Effector CD4-positive, alpha-beta T cell (primary cell): ENCODE results near the gene SIL1.
"Not testable (repeated sequence)": the region's sequence is repeated elsewhere in the genome, so short reads cannot be mapped to it uniquely, and the experiment has no call there.

Source experiments
- DNase-seq: peaks from one replicate; pipeline ENCODE4 v3.0.0-alpha.2; 2020

SIL1 gene

DNA sequence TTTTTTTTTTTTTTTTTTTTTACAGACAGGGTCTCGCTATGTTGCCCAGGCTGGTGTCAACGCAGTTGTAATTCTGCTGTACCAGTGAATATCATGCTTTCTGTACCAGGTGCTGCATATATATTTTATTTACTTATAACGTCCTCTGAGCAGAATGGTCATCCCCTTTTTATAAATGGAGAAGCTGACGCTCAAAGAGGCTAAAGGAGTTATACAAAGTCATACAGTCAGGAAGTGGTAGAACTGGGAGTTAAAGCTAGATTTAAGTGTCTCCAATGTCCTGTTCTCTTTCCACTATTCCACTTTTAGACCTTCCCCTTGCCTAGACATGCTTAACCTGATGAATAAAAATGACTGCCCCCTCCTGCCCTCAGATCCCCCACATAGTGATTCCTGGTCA is 1.2 kb upstream of the SIL1 start:
- DNase-seq, result no peak

DNA sequence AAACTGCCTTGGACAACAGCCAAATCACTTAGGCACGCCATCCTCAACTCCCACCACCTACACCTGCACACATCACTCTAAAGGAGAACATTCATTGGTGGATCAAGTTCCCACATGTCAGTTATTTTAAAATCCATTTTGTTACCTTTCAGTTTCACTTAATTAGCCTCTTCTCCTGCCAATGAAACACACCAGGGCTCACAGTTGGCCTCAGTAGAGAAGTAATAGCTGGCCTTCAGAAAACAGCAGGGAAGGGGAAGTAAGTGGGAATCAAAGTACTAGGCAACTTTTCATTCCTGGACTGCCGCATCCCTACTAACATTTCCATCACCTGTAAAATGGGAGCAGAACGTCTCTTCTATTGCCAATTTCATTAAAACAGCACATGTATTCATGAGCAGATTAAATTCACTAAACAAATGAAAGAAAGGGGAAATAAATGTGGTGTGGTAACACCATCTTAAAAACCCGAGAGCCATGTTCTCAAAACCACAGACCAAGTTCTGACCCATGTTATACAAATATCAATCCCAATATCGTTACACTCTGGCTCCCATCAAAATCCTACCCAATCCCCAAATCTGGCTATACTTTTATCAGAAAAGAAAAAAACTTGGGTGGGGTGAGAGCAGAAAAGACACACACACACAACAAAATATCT is 1.7 kb downstream of the SIL1 start:
- DNase-seq, result no peak

DNA sequence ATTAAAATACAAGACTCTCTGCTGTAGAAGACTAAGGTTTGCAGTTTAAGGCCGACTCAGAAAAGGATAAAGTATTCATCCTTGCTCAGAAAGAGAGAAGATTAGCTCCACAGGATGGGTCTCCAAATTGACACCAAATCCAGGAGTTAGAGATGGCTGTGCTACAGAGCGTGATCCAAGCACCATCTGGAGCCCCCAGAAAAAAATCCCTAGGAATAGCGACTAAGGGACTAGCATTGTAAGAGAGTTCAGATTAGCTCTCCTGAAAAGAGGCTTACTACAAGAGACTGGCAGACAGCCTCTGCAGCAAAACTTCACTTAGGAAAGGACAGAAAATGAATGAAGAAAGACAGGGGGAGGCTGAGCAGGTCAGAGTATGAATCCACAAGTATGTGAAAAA is 3.7 kb downstream of the SIL1 start:
- no peak for DNase-seq

DNA sequence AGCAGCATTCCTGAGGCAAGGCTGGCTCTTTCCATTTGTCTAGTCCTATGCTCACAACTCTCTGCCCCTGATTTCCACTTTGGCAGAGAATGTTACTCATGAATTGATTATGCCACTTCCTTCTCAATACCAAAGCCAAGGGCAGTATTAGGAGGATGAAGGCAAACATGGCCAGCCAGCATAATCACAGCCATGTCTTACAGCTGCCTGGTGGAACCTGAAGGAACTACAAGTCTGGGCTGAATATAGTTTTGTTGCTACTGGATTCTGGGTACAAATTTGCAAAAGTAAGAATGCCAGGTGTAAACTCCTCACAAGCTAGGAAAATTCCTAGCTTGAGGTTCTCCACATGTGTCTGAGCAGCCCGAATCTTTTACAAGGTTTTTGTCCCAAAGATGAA is 4.2 kb downstream of the SIL1 start:
- DNase-seq, result no peak

DNA sequence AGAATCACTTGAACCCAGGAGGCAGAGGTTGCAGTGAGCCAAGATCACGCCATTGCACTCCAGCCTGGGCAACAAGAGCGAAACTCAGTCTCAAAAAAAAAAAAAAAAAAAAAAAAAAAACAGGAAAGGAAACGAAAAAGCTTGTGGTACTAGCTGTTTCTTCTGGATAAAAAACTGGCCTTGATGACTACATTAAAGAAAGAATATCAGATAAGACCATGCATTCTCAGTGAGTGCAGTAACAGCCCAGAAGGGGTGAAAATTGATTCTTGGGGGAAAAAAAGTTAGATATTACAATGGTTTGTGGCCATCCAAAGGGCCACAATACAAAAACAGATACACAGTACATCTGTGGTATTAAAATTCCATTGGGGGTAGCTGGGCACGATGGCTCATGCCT is 5.3 kb downstream of the SIL1 start:
- not testable (repeated sequence) for DNase-seq

DNA sequence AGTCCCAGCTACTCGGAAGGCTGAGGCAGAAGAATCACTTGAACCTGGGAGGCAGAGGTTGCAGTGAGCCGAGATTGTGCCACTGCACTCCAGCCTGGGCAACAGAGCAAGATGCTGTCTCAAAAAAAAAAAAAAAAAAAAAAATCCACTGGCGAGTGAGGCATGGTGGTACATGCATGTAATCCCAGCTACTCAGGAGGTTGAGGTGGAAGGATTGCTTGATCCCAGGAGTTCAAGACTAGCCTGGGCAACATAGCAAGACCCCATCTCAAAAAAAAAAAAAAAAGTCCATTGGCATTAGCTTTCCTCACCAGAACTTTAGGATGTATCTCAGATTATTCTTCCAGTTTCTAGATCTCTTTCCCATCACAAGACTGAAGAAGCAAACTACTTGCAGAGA is 6.2 kb downstream of the SIL1 start:
- DNase-seq, result not testable (repeated sequence)

DNA sequence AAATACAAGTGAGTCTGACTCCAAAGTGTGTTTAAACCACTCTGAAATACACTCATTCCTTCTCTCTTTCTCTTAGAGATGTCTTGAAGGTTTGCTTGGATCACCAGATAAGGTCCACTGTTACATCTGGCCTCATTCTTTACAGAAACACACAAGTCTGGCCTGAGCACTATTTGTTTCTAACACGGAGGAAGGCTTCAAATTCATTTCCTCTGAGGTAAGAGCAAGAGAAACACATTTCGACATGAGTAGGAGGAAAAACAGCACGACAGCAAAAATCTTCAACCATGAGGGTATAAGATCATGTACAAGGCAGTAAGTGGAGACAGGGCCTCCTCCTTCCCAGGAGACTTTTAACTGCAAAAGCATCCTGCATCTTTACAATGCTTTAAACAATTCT is 8.0 kb downstream of the SIL1 start:
- DNase-seq, result no peak

DNA sequence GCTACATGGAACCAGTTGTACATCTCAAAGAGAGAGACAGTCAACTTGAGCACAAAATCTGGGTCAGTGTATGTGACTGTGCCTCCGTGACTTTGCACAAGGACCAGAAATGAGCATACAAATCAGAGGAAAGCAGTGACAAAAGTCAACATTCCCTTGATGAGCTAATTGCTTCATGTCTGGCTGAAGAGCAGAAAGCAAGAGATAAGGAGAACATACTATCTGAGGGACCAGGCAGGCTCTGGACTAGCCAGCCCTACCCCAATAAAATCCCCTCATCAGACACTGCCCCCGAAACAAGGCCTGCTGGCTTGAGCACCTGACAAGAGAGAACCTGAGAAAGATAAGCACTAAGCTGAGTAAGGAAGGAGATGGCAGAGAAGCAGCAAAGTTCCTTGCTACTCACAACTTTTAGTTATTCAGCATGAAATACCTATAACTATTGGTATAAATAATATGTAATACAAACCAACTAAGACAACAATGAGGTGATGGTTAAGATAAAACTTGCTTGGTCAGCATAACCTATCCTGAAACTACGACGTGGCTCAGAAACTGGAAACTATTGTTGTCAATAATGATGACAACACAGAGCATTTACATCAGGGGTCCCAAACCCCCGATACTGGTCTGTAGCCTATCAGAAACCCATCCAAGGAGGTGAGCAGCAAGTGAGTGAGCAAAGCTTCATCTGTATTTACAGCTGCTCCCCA is 9.5 kb downstream of the SIL1 start:
- no peak for DNase-seq

DNA sequence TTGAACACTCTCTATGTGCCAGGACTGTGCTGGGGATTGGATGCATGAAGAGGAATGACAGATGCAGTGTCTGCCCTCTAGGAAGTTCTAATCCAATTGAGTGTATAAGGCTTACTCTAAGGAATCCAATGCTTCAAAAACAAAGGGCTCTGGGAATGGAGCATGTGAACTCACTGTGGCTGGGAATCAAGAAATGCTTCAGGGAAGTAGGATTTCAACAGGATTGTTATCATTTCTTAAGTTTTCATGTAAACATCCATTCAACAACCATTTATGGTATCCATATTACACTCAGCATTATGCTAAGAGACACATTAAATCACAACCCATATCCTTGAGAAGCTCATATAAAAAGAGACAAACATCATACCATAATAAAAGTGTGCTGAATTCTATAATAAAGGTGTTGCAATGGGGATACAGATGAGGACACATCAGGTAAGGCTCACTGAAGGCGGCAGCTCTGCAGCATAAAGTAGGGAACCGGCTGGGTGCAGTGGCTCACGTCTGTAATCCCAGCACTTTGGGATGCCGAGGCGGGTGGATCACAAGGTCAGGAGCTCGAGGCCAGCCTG is 11.3 kb downstream of the SIL1 start:
- DNase-seq, result no peak

DNA sequence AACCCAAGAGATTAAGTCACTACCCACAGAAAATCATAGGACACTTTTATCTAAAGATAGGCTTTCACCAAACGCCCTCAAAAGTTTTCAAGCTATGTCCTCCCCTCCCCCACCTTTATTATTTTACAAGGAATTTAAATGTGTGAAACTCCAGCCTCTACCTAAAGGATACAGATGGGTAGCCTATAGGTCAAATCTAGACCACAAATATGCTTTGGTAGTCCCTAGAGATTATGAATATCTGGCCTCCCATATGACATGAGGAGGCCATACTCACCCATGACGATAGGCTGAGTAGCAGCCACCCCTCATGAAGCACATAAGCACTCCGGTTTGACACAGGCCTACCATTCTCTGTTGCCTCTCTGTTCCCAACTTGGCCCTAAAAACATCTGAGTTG is 11.9 kb downstream of the SIL1 start:
- no peak for DNase-seq

DNA sequence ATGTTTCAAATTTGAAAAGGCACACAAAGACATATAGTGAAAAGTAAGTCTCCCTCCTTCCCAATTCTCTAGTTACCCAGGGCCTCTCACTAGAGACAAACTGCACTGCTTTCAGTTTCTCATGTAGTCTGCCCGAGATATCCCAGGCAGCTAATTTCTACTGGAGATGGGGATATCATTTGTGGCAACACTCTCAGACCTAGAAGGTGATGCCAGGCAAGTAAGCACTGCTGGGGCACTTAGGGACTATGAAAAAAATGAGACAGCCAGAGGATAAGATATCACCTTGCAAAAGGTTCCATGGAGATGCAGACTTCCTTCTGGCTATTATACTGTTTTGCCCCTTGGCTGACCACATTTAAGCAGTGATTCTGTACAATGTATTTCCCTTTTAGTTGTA is 12.6 kb downstream of the SIL1 start:
- DNase-seq, result no peak

DNA sequence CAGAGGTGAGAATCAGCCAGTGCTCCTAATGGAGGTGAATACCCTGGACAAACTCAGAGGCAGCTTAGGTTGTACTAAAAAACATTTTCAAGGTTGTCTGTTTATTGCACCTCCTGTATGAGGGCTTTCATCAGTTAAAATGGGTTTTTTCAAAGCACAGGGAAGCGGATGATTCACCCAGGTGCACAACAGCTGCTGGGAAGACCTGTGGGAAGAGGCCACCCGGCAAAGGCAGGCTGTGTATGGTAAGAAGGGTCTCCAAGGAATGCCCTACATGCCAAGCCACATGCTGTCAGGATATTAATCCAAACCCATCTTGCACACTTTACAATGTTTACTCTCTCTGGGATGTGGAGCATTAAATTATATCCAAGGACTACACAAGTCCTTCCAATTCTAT is 14.7 kb downstream of the SIL1 start:
- no peak for DNase-seq

DNA sequence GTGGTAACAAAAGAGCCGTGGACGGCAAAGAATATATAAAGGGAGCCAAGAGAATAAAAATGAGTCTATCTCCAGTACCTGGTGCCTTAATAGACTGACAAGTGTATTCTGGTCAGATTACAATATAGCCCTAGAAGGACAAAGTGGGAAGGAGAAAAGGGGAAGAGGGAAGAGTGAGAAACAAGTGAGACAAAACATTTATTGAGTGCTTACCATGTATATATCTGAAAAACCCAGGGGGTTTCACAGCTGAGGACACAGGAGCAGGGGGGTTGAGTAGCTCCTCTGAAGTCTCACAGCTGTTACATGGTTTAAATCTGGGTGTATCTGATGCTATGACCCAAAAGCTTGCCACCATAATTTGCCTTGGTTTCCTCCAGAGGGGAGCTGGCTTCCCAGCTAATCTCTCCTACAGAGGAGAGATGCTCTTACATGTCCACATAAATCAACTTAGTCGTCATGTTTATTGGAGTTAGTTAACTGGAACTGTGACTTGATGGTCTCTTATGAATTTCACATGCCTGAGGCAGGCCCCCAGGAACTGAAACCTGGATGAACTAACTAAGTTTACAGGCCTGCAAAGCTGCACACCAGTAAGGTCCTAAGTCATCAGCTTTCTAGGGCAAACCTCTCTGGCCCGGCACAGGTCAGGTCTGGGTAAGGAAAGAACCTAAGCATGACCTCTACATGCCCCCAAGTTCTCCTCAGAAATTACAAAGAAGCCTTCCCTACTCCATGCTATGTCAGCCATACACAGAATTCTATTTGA is 15.5 kb downstream of the SIL1 start:
- DNase-seq, result no peak

DNA sequence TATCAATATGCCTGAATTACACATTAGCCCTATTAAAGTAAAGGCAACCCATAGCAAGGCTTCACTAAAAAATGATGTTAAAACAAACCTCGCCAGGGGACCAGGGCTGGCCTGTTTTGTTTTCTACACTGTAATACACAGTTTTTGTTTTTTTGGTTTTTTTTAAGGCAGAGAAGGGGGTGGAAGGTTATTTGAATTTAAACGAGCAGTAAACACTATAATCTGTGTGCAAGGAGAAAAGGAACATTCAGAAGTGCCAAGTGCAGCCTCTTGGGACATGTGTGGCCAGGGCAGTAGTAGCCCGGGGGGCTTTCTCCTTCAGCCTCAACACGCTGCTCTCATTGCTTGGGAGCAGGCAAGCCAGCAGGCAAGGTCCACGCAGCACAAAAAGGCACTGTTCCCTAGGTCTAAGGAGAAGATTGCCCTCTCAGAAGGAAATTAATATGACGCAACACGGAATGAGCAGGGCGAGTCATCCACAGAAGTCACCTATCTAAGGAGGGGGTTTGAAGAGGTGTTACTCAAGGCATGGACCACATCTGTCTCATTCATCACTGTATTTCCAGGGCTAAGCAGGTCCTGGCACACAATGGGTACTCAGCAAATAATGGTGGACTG is 16.2 kb downstream of the SIL1 start:
- no peak for DNase-seq

DNA sequence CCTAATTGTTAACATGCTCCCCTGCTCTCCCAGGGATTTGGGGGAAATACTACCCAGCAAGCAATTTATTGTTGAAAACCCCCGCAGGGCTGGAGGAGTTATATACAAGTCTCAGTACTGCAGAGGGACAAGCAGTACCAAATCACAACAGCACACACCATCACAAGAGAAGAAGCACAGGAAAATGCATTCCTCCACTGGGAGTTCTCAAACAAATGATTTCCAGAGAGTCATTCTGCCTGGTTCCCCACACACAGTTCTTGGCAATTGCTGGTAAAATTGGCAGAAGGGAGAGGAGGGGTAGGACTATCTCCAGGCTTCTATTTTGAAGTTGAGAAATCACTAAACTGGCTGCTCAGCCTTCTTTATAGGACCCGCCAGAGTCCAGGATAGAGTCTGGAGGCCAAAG is 16.8 kb downstream of the SIL1 start:
- DNase-seq, result no peak

DNA sequence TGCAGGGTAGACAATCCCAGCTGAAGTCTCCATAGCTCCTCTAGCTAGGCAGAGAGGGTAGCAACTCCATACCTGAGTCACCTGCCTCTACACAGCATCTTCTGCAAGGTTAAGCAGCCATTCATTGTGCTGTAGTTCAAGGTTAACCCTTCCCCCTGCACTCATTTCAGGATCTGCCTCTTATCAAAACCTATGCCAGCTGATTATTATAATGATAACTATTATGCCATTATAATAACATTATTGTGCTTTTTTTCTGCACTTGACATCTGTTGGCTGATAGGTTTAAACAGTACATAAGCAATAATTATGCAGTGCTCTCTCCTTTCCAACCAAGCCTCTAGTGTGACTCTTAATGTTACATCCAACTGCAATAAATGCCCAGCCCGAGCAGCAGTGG is 17.3 kb downstream of the SIL1 start:
- no peak for DNase-seq

DNA sequence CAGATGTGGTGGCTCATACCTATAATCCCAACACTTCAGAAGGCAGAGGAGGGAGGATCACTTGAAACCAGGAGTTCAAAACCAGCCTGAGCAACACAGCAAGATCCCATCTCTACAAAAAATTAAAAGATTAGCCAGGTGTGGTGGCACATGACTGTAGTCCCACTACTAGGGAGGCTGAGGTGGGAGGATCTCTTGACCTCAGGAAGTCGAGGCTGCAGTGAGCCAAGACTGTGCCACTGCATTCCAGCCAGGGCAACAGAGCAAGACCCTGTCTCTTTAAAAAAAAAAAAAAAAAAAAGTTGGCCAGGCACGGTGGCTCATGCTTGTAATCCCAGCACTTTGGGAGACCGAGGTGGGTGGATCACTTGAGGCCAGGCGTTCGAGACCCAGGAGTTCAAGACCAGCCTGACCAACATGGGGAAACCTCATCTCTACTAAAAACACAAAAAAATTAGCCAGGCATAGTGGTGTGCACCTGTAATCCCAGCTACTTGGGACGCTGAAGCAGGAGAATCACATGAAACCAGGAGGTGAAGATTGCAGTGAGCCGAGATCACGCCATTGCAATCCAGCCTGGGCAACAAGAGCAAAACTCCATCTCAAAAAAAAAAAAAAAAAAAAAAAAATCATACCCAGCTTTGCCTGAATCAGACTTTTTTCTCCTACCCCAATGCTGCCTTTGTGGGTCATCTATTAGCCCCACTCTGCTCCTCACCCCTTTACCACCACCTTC is 18.2 kb downstream of the SIL1 start:
- DNase-seq, result not testable (repeated sequence)

DNA sequence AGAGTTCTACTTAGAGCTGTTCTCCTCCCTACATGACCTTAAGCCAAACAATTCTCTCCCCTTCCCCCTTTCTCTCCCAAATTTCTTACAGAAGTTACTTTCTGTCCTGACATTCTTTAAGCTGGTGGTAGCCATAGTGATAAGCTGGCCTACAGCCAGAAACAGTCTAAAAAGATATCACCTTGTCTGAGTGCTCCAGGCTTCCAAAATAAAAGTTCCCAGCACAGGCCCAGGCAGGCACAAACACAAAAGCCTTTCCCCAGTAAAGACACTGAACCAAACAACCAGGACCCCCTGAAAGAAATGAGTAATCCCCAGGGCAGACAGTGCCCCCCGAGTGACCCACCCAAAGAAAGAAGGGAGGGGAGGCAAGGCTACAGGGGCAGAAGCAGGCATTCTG is 19.2 kb downstream of the SIL1 start:
- DNase-seq, result no peak

DNA sequence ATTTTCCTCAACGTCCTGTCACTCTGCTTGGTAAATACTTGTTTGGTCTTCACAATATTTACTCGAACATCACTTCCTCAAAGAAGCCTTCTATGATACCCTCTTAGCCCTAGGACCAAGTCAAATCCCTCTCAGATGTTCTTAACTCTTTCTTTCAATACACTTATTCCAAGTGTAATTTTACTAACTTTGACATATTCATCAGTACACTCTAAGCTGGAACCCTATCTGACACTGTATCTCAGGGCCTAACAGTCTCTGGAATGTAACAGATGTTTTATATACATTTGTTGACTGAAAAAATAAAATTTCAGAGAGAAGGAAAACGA is 19.6 kb downstream of the SIL1 start:
- DNase-seq, result no peak

DNA sequence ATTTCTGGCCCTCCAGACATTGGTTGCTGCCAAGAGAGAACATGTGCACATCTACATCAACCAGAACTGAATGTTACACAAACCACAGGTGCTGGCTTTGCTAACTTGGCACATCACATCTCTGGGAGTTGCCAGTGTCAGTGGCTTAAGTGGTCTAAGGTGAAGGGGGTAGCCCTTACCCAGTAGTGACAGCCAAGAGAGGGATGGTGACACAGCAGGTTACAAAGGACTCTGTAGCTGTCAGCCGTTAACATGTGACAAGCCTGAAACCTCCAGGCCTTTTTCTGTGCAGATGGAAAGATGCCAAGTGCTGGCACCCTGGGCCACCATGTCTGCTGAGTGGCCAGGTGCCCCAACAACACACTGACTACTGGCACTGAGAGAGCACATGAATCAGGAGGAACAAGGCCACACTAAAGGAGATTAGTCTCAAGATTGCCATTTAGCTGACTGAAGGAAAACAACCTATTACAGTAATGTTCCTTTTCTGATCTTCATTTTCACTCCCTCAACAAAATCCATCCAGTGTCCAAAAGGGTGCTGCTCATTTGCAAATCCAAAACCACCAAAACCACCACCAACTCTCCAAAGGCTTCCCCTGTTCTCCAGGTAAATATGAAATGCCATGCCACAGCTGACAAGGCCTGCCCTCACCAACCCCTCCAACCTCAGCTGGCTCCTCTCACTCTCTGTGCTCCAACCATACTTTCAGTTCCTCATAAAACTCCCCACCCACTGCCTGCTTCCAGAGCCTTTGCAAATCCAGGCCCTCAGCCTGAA is 20.2 kb downstream of the SIL1 start:
- no peak for DNase-seq

DNA sequence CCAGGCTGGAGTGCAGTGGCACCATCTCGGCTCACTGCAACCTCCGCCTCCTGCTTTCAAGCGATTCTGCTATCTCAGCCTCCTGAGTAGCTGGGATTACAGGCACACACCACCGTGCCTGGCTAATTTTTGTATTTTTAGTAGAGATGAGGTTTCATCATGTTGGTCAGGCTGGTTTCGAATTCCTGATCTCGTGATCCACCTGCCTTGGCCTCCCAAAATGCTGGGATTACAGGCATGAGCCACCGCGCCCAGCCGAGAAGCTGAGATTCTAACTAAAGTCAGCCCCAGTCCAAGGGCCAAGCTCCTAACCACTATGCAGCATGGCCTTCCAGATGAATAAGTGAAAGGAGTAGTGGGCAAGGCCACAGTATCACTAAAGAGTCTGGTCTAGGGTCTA is 20.9 kb downstream of the SIL1 start:
- not testable (repeated sequence) for DNase-seq

DNA sequence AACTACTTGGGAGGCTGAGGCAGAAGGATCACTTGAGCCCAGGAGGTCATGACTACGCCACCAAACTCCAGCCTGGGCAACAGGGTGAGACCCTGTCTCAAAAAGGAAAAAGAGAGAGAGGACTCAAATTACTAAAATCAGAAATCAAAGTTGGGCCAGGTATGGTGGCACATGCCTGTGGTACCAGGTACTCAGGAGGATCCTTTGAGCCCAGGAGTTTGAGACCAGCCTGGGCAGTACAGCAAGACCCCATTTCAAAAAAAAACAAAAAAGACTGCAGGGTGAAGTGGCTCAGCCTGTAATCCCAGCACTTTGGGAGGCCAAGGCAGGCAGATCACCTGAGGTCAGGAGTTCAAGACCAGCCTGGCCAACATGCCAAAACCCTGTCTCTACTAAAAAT is 23.8 kb downstream of the SIL1 start:
- not testable (repeated sequence) for DNase-seq
